ENCODE data around the gene EIF5.

- no peak for TF ChIP-seq EZH2 (IDR thresholded peaks at IDR 0.05; ENCODE audit: borderline replicate concordance)
- no peak for TF ChIP-seq CTCF (IDR thresholded peaks at IDR 0.05; ENCODE audit: poor library complexity)
- TF ChIP-seq EZH2phosphoT487 (IDR thresholded peaks at IDR 0.05; ENCODE audit: low read depth, severe bottlenecking, unreplicated experiment) = no peak
These were observed 37.0 kb upstream of the EIF5 start for GRCh38 chr14:103296987-103297386.

Measured in hepatocyte (in vitro differentiated cells).